Measurements from ENCODE around the gene ESM1.

DNA sequence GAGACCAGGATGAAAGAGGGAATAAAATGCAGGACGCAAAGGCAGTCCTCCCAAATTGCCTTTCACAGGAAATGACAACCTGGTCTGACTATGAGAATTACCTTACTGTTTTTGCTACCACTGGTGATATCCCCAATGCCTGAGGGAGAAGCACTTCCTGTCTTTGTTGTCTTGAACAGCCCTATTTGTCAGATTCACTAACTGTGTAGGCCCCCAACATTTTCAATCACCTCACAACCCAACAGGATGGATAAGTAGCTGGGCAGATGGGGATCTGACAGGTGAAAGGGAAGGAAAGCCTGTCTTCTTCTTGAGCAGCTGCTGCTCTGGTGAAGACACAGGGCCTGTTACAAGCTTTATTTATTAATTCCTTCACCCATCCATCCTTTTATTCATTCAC, 9.7 kb downstream of the ESM1 start:
- no peak for TF ChIP-seq POLR2A (IDR thresholded peaks at IDR 0.05)
- TF ChIP-seq, protein P1, sequence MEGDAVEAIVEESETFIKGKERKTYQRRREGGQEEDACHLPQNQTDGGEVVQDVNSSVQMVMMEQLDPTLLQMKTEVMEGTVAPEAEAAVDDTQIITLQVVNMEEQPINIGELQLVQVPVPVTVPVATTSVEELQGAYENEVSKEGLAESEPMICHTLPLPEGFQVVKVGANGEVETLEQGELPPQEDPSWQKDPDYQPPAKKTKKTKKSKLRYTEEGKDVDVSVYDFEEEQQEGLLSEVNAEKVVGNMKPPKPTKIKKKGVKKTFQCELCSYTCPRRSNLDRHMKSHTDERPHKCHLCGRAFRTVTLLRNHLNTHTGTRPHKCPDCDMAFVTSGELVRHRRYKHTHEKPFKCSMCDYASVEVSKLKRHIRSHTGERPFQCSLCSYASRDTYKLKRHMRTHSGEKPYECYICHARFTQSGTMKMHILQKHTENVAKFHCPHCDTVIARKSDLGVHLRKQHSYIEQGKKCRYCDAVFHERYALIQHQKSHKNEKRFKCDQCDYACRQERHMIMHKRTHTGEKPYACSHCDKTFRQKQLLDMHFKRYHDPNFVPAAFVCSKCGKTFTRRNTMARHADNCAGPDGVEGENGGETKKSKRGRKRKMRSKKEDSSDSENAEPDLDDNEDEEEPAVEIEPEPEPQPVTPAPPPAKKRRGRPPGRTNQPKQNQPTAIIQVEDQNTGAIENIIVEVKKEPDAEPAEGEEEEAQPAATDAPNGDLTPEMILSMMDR (IDR thresholded peaks at IDR 0.05), result no peak

All from lower leg skin (tissue), 3 donors.